GM19193 (cell line): Measurements from ENCODE around the gene KCNH1.

Experiments used
- POLR2A ChIP-seq: IDR thresholded peaks from 4 replicates; pipeline ENCODE4 v1.6.1; 2011; ENCODE audit not compliant: insufficient read depth, insufficient read length; ENCODE audit errors: extremely low read depth

KCNH1 gene

GRCh38 chr1:210827481-210827880, 306.5 kb downstream of the KCNH1 start:
- no peak for TF ChIP-seq POLR2A

- TF ChIP-seq POLR2A = no peak
These were observed 307.3 kb downstream of the KCNH1 start for GRCh38 chr1:210826686-210827085.

- no peak for TF ChIP-seq POLR2A
These were observed 311.0 kb downstream of the KCNH1 start for GRCh38 chr1:210822932-210823331.

GRCh38 chr1:210822241-210822640, 311.7 kb downstream of the KCNH1 start:
- TF ChIP-seq POLR2A = no peak

GRCh38 chr1:210821615-210822014, 312.3 kb downstream of the KCNH1 start:
- TF ChIP-seq POLR2A = no peak

GRCh38 chr1:210819266-210819665, 314.7 kb downstream of the KCNH1 start:
- no peak for TF ChIP-seq POLR2A

- no peak for TF ChIP-seq POLR2A
These were observed 316.3 kb downstream of the KCNH1 start for GRCh38 chr1:210817385-210818275.

GRCh38 chr1:210815641-210816550, 318.1 kb downstream of the KCNH1 start:
- no peak for TF ChIP-seq POLR2A

GRCh38 chr1:210814382-210815123, 319.4 kb downstream of the KCNH1 start:
- TF ChIP-seq POLR2A = no peak

GRCh38 chr1:210801501-210801900, 332.4 kb downstream of the KCNH1 start:
- TF ChIP-seq POLR2A = no peak

GRCh38 chr1:210800756-210801155, 333.2 kb downstream of the KCNH1 start:
- no peak for TF ChIP-seq POLR2A

GRCh38 chr1:210800301-210800700, 333.6 kb downstream of the KCNH1 start:
- TF ChIP-seq POLR2A = no peak

- no peak for TF ChIP-seq POLR2A
These were observed 336.5 kb downstream of the KCNH1 start for GRCh38 chr1:210797422-210797821.

- TF ChIP-seq POLR2A = no peak
These were observed 337.5 kb downstream of the KCNH1 start for GRCh38 chr1:210796421-210796820.

- TF ChIP-seq POLR2A = no peak
These were observed 339.5 kb downstream of the KCNH1 start for GRCh38 chr1:210794445-210794844.
